T-helper 1 cell treated with Interleukin-12 subunit alpha and Interleukin-12 subunit beta and Interleukin-4 antibody, amounts not matched to agents 30 μg/mL and 1 μg/mL, for 36 hours (primary cell): ENCODE measurements around the gene RALGDS.
A peak's percentile ranks its signal among the peaks of the same experiment; 100 is the strongest.

Experiments
- H3K27ac Mint-ChIP-seq: one replicate; pipeline ENCODE4 v1.8.0; 2021; ENCODE audit warnings: mild to moderate bottlenecking, mixed read lengths
- H3K27me3 Mint-ChIP-seq: one replicate; pipeline ENCODE4 v1.8.0; 2021; ENCODE audit warnings: low read depth, mixed read lengths
- H3K36me3 Mint-ChIP-seq: one replicate; pipeline ENCODE4 v1.8.0; 2021; ENCODE audit warnings: low read depth, mixed read lengths
- H3K4me1 Mint-ChIP-seq: one replicate; pipeline ENCODE4 v1.8.0; 2021; ENCODE audit warnings: low read depth, mixed read lengths
- H3K4me3 Mint-ChIP-seq: one replicate; pipeline ENCODE4 v1.8.0; 2021; ENCODE audit warnings: mild to moderate bottlenecking, moderate library complexity, mixed read lengths
- H3K9me3 Mint-ChIP-seq: one replicate; pipeline ENCODE4 v1.8.0; 2021; ENCODE audit warnings: mixed read lengths

Gene RALGDS

GRCh38 chr9:133132174-133132573, 11.1 kb upstream of the RALGDS start:
- H3K4me1 Mint-ChIP-seq: peaks cover 62% of the 10 kb centered on the region
- H3K27me3 Mint-ChIP-seq: no peaks in the 10 kb centered on the region
- peaks cover 17% of the 10 kb centered on the region for H3K36me3 Mint-ChIP-seq
- no peaks in the 10 kb centered on the region for H3K9me3 Mint-ChIP-seq
- H3K4me3 Mint-ChIP-seq: peak overlapping the region; percentile 89
- peak overlapping the region; percentile 99 for H3K27ac Mint-ChIP-seq

GRCh38 chr9:133131506-133131905, 10.5 kb upstream of the RALGDS start:
- peaks cover 21% of the 10 kb centered on the region for H3K36me3 Mint-ChIP-seq
- no peaks in the 10 kb centered on the region for H3K27me3 Mint-ChIP-seq
- H3K9me3 Mint-ChIP-seq: no peaks in the 10 kb centered on the region
- H3K4me1 Mint-ChIP-seq: peaks cover 58% of the 10 kb centered on the region
- peak overlapping the region; percentile 89 for H3K4me3 Mint-ChIP-seq
- H3K27ac Mint-ChIP-seq: peak overlapping the region; percentile 99

DNA sequence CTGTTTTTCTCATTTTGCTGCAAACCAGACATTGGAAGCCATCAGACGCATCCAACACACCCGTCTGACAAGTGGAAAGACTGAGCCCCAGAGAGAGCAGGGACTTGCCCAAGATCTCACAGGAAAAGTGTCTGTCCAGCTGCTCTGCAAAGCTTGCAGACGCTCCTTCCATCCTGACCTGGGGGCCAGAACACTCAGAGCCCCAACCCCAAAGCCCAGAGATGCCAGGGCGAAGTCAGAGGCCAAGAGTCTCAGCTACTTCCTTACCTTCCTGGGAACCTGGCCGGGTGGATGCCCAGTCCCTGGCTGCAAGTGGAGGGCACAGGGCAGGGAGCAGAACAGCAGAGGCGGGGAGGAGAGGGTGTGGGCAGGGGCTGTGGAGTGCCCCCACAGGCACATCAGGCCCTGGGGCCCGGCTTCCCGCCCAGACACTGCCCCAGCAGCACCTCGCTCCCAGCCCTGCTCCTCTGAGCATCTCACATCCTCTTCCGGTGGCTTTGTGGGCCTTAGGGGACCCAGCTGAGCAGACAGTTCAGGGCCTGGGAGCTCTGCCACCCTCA, 9.7 kb upstream of the RALGDS start:
- Mint-ChIP-seq H3K9me3 (no peaks in the 10 kb centered on the region), H3K4me1 (peaks cover 58% of the 10 kb centered on the region), H3K4me3 (peak overlapping the region; percentile 89), H3K36me3 (peaks cover 19% of the 10 kb centered on the region), H3K27me3 (no peaks in the 10 kb centered on the region), H3K27ac (peak overlapping the region; percentile 96)

DNA sequence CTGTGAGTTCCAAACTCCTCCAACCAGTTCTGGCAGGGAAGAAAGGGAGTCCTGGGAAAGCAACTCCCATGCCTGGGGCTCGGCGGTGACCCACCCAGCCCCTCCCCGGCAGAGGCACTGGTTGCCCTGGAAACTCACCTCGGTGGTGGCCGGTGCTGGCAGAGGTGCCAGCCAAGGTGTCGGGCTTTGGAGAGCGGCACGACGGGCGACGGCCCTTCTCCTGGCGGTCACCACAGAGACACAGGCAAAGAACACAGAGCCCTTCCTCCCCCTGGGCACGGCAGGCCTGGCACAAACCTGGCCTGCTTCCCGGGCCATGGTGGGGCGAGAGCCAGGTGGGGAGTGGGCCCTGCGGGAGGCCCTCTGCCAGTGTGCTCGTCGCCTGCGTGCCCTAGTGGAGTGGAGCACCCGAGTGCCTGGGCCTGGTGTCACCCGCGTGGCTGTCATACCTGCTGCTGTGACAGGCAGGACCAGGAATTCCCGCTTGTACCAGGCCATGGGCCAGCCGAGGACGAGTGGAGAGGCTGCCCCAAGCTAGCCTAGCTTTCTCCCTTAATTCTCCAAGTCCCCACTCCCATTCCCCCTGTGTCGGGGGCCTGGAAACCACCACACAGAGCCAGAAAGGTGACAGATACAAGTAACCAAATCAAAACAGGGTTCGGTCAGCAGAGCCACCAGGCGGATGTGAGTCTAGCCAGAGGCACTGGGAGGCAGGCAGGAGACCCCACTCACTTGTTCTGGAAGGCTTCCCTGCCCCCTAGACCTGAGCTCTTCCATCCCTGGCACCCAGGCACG, 8.2 kb upstream of the RALGDS start:
- H3K4me1 Mint-ChIP-seq: peaks cover 51% of the 10 kb centered on the region
- H3K9me3 Mint-ChIP-seq: no peaks in the 10 kb centered on the region
- peaks cover 18% of the 10 kb centered on the region for H3K36me3 Mint-ChIP-seq
- H3K4me3 Mint-ChIP-seq: peak overlapping the region; percentile 89
- no peaks in the 10 kb centered on the region for H3K27me3 Mint-ChIP-seq
- peak overlapping the region; percentile 68 for H3K27ac Mint-ChIP-seq

GRCh38 chr9:133128152-133128551, 7.1 kb upstream of the RALGDS start:
- no peaks in the 10 kb centered on the region for H3K27me3 Mint-ChIP-seq
- H3K9me3 Mint-ChIP-seq: no peaks in the 10 kb centered on the region
- peaks cover 22% of the 10 kb centered on the region for H3K36me3 Mint-ChIP-seq
- H3K4me1 Mint-ChIP-seq: peaks cover 54% of the 10 kb centered on the region
- H3K27ac Mint-ChIP-seq: peak overlapping the region; percentile 42
- H3K4me3 Mint-ChIP-seq: peak overlapping the region; percentile 59

GRCh38 chr9:133127340-133127981, 6.4 kb upstream of the RALGDS start:
- peaks cover 22% of the 10 kb centered on the region for H3K36me3 Mint-ChIP-seq
- no peaks in the 10 kb centered on the region for H3K27me3 Mint-ChIP-seq
- H3K4me3 Mint-ChIP-seq: peak overlapping the region; percentile 59
- no peaks in the 10 kb centered on the region for H3K9me3 Mint-ChIP-seq
- peaks cover 53% of the 10 kb centered on the region for H3K4me1 Mint-ChIP-seq
- no peak overlapping the region for H3K27ac Mint-ChIP-seq

- peak overlapping the region; percentile 39 for H3K4me3 Mint-ChIP-seq
- H3K27ac Mint-ChIP-seq: peak overlapping the region; percentile 67
- peaks cover 22% of the 10 kb centered on the region for H3K36me3 Mint-ChIP-seq
- H3K27me3 Mint-ChIP-seq: no peaks in the 10 kb centered on the region
- H3K9me3 Mint-ChIP-seq: no peaks in the 10 kb centered on the region
- peaks cover 54% of the 10 kb centered on the region for H3K4me1 Mint-ChIP-seq
Observed at GRCh38 chr9:133126697-133127339, 5.8 kb upstream of the RALGDS start.

GRCh38 chr9:133125941-133126696, 5.1 kb upstream of the RALGDS start:
- Mint-ChIP-seq H3K4me3 (peak overlapping the region; percentile 39), H3K4me1 (peaks cover 53% of the 10 kb centered on the region), H3K36me3 (peaks cover 22% of the 10 kb centered on the region), H3K27ac (peak overlapping the region; percentile 67), H3K9me3 (no peaks in the 10 kb centered on the region), H3K27me3 (no peaks in the 10 kb centered on the region)

- Mint-ChIP-seq H3K4me3 (no peak overlapping the region), H3K9me3 (no peaks in the 10 kb centered on the region), H3K27me3 (no peaks in the 10 kb centered on the region), H3K4me1 (peaks cover 51% of the 10 kb centered on the region), H3K27ac (peak overlapping the region; percentile 46), H3K36me3 (peaks cover 16% of the 10 kb centered on the region)
Observed at GRCh38 chr9:133124907-133125275, 3.9 kb upstream of the RALGDS start.

DNA sequence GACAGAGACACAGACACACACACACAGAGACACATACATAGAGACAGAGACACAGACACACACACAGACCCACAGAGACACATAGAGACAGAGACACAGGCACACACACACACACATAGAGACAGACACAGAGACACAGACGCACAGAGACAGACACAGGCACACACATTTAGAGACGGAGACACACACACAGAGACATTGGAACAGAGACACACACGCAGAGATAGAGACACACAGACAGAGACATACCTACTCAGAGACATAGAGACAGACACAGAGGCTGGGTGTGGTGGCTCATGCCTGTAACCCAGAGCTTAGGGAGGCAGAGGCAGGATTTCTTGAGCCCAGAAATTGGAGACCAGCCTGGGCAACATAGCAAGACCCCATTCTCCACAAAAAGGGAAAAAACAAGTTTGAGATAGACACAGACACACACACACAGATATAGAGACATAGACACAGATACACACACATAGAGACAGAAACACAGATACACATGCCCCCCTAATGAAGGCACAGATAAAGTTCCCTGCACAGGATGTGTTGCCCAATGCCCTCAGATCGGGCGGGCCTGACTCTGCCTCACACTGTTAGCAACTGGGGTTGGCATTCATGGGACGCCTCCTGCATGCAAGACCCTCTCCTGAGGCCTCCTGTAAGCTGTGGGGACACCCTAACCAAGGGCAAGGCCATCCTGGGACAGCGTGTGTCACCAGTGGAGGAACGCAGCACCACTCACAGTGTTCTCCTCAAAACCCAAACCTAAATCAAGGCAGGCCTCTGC, 3.3 kb upstream of the RALGDS start:
- Mint-ChIP-seq H3K9me3 (no peaks in the 10 kb centered on the region), H3K4me3 (peak overlapping the region; percentile 5), H3K36me3 (peaks cover 16% of the 10 kb centered on the region)

GRCh38 chr9:133122935-133123611, 2.0 kb upstream of the RALGDS start:
- Mint-ChIP-seq H3K4me3 (peak overlapping the region; percentile 5), H3K4me1 (peaks cover 54% of the 10 kb centered on the region), H3K9me3 (no peaks in the 10 kb centered on the region), H3K27ac (peak overlapping the region; percentile 58), H3K36me3 (peaks cover 19% of the 10 kb centered on the region), H3K27me3 (no peaks in the 10 kb centered on the region)

More for the DNA sequence above, 3.3 kb upstream of the RALGDS start:
- Mint-ChIP-seq H3K4me1 (peaks cover 47% of the 10 kb centered on the region), H3K27ac (peak overlapping the region; percentile 58), H3K27me3 (no peaks in the 10 kb centered on the region)

GRCh38 chr9:133122605-133122934, 1.5 kb upstream of the RALGDS start:
- no peaks in the 10 kb centered on the region for H3K27me3 Mint-ChIP-seq
- peaks cover 16% of the 10 kb centered on the region for H3K36me3 Mint-ChIP-seq
- H3K4me1 Mint-ChIP-seq: peaks cover 55% of the 10 kb centered on the region
- no peaks in the 10 kb centered on the region for H3K9me3 Mint-ChIP-seq
- peak overlapping the region; percentile 58 for H3K27ac Mint-ChIP-seq
- H3K4me3 Mint-ChIP-seq: no peak overlapping the region

DNA sequence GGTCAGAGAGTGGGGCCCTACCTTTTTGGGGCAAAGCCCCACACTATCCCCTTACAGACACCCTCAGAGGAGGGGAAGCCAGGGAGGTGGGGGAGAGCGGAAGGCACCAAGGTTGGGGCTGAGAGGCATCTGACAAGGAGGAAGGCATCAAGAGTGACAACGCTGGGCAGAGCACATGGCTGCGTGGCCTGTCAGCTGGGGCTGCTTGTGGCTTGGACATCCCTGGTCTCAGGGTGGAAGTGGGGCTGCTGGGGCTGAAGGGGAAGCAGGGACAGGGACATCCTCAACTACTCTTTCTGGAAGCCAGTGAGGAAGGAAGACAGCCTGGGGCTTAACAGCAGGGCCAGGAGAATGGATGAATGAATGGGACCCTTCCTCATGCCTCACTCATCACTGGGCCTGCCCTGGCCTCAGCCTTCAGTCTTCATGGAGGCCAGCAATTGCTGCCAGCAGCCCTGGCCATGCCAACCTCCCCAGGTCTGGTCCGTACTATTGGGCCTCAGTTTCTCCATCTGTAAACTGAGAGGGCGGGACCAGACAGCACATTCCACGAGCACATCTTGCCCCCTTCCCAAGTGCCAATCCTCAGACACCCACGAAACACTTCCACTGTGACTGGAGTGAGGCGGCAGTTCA, 993 bp upstream of the RALGDS start:
- Mint-ChIP-seq H3K36me3 (peaks cover 15% of the 10 kb centered on the region), H3K27ac (peak overlapping the region; percentile 58), H3K4me1 (peaks cover 58% of the 10 kb centered on the region), H3K9me3 (no peaks in the 10 kb centered on the region), H3K27me3 (no peaks in the 10 kb centered on the region), H3K4me3 (peak overlapping the region; percentile 43)
